ENCODE measurements around the gene ZNF146. TPM values are rescaled to one million over a fixed set of nuclear protein-coding genes. Genes with fewer than 3 reads are reported as not detected.

The ZNF146 gene
- total RNA-seq, 1 donor from 2014 or later: 126 TPM

Other genes with a start within 250 kb of the ZNF146 start
- gene SDHAF1, start 219.9 kb upstream of the ZNF146 start, total RNA-seq: 10.6 to 12.4 TPM (median 12.0 TPM) in 3 replicates
- gene SYNE4, start 206.3 kb upstream of the ZNF146 start, total RNA-seq: 16.8 to 17.0 TPM (median 17.0 TPM) in 3 replicates
- 26.3 to 28.9 TPM (median 28.7 TPM) in 3 replicates for gene ALKBH6, start 200.9 kb upstream of the ZNF146 start, total RNA-seq
- gene CLIP3, start 182.2 kb upstream of the ZNF146 start, total RNA-seq: 58.5 to 59.0 TPM (median 59.0 TPM) in 3 replicates
- gene THAP8, start 160.8 kb upstream of the ZNF146 start, total RNA-seq: 8.9 to 9.7 TPM (median 9.2 TPM) in 3 replicates
- 5.1 to 7.1 TPM (median 5.9 TPM) in 3 replicates for gene WDR62, start 160.2 kb upstream of the ZNF146 start, total RNA-seq
- gene OVOL3, start 104.0 kb upstream of the ZNF146 start, total RNA-seq: not detected in 3 replicates
- 51.8 to 60.9 TPM (median 59.5 TPM) in 3 replicates for gene POLR2I, start 100.2 kb upstream of the ZNF146 start, total RNA-seq
- gene TBCB, start 99.6 kb upstream of the ZNF146 start, total RNA-seq: 112 to 116 TPM (median 115 TPM) in 3 replicates
- 425 to 453 TPM (median 451 TPM) in 3 replicates for gene CAPNS1, start 75.0 kb upstream of the ZNF146 start, total RNA-seq
- not detected in 3 replicates for gene COX7A1, start 62.7 kb upstream of the ZNF146 start, total RNA-seq
- 7.1 to 9.1 TPM (median 8.9 TPM) in 3 replicates for gene ZNF565, start 441 bp upstream of the ZNF146 start, total RNA-seq
- gene ZFP14, start 164.1 kb downstream of the ZNF146 start, total RNA-seq: 13.9 to 14.6 TPM (median 14.3 TPM) in 3 replicates
- gene ZFP82, start 203.5 kb downstream of the ZNF146 start, total RNA-seq: 14.9 to 15.6 TPM (median 15.5 TPM) in 3 replicates